NCI-H446 (cell line): ENCODE results near the gene DDX31.

Experiments
- DNase-seq, 2 experiments: peaks; one replicate each; lab custom pipeline; 2025; lab: John Stamatoyannopoulos, UW

Gene DDX31

DNA sequence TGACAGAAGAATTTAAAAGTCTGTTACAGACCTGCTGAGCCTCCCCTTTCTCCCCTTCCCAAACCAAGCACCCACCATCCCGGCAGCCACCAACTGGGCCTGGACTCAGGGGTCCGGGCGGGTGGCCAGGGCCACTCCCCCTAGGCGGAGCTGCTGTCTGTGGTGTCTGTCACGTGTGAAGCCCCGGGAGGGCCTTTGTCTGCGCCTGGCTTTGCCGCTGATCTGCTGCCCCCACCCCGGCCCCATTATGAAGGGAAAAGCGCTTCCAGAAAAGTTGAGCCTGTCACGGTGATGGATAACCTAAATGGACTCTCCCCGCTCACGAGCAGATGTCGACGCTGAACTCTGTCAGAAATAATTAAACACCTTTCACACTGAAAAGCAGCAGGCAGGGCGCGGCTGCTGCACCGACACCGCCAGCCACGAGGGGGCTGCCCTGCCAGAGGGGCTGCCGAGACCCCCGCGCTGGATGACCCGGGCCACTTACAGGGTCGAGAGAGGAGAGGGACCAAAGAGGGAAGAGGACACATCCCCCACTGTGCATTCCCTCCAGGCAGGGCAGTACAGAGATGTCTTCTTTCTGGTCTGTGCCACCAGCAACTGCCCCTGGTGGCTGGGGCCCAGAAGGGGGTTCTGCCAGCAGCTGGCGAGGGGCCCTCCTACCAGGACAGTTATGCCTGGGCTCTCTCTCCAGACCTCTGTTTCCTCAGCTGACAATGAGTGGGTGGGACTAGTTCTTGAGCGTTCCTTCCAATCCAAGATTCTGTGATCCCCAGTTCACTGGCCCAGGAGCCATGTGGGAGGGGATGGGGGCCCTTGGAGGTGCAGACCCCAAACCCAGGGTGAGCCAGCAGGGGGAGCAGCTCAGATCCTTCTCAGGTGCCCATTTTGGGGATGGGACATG, 123.4 kb downstream of the DDX31 start:
- peak; percentile 25 to 61 for DNase-seq

DNA sequence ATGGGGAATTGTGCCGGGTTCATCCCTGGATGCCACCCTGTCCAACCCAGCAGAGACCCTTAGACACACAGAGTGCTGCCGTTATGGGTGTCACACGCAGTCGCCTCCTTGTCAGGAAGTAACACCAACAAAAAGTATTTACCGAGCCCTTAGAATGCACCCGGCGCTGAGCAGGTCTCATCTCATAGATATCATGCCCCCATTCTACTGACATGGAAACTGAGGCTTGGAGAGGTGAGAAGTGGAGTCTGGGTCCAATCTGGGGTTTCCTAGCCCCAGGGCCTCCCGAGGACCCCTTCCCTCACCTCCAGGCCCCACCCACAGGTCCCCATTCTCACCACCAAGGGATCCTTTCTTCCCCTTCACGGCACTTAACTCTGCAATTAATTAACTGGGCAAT, 124.2 kb downstream of the DDX31 start:
- DNase-seq: no peak

DNA sequence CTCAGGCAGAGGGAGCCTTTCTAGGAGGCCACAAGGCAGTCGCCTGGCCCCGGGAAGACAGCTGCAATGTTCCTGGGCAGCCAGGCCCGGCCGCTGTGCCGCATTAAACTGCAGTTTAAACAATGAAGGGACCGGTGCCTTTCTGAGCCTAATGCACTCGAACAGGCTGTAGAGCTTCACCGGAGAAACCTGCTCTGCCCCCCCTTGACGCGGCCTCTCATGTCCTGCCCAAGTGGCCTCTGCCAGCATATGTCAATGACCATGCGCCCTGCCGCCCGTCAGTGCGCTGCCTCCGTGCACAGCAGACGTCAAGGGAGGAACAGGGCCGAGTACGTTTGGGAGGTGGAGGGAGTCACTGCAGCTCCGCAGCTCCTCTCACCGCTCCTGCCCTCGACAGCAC, 125.8 kb downstream of the DDX31 start:
- no peak for DNase-seq

DNA sequence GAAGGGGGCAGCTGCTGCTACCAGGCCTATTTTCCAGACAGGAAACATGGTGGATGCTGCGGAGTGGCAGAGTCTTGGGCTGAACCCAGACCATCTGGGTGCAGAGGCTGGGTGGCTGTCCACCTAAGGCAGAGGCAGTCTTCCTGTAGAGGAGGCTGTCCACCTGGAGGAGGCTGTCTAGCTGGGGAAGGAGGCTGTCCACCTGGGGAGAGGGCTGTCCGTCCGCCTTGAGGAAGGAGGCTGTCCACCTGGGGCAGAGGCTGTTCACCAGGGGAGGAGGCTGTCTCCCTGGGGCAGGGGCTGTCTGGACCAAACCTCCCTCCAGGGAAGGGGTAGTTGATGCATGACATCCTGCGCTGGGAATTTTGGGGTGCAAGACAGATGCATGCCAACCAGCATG, 126.5 kb downstream of the DDX31 start:
- DNase-seq: no peak
